ENCODE results near the gene KLC1. TPM values are rescaled to one million over a fixed set of nuclear protein-coding genes. Genes with fewer than 3 reads are reported as not detected.

The KLC1 gene
- total RNA-seq, 1 donor from 2014 or later = 238 TPM

GRCh38 chr14:103697603-103698379, 68.8 kb downstream of the KLC1 start:
- Histone ChIP-seq H3K36me3 (ENCODE audit: insufficient read depth, low read length) (peaks cover 19% of the 10 kb centered on the region), H3K27me3 (ENCODE audit: insufficient read depth, low read length) (no peaks in the 10 kb centered on the region), H3K27ac (ENCODE audit: low read depth, low read length) (no peak overlapping the region), H3K4me3 (ENCODE audit: insufficient read depth, low read depth, low read length) (no peak overlapping the region), H3K9me3 (ENCODE audit: insufficient read depth, low read depth, low read length) (no peaks in the 10 kb centered on the region), H3K4me1 (ENCODE audit: insufficient read depth, low read length) (peaks cover 17% of the 10 kb centered on the region), H3K4me2 (ENCODE audit: low read length) (no peak overlapping the region), H2AFZ (ENCODE audit: low read depth, low read length) (no peak overlapping the region), H3K9ac (ENCODE audit: low read length) (no peak overlapping the region), H3K79me2 (ENCODE audit: insufficient read depth, low read length) (peaks cover 68% of the 10 kb centered on the region), H4K20me1 (ENCODE audit: insufficient read depth, low read length) (peaks cover 76% of the 10 kb centered on the region)
- Mint-ChIP-seq H3K4me3 (ENCODE audit: unreplicated experiment) (no peak overlapping the region), H3K9me3 (ENCODE audit: unreplicated experiment) (no peaks in the 10 kb centered on the region), H3K4me1 (ENCODE audit: low read depth, unreplicated experiment) (peaks cover 14% of the 10 kb centered on the region), H3K36me3 (ENCODE audit: low read depth, unreplicated experiment) (peaks cover 3% of the 10 kb centered on the region), H3K27ac (ENCODE audit: unreplicated experiment) (no peak overlapping the region), H3K27me3 (ENCODE audit: low read depth, unreplicated experiment) (no peaks in the 10 kb centered on the region)
- TF ChIP-seq EZH2 (IDR thresholded peaks at IDR 0.05; ENCODE audit: insufficient read depth, low read length) (no peak), CTCF (IDR thresholded peaks at IDR 0.05; ENCODE audit: insufficient read depth, low read depth, low read length) (no peak)
- no peak for FAIRE-seq
- DNase-seq (ENCODE audit: low read depth) = no peak

DNA sequence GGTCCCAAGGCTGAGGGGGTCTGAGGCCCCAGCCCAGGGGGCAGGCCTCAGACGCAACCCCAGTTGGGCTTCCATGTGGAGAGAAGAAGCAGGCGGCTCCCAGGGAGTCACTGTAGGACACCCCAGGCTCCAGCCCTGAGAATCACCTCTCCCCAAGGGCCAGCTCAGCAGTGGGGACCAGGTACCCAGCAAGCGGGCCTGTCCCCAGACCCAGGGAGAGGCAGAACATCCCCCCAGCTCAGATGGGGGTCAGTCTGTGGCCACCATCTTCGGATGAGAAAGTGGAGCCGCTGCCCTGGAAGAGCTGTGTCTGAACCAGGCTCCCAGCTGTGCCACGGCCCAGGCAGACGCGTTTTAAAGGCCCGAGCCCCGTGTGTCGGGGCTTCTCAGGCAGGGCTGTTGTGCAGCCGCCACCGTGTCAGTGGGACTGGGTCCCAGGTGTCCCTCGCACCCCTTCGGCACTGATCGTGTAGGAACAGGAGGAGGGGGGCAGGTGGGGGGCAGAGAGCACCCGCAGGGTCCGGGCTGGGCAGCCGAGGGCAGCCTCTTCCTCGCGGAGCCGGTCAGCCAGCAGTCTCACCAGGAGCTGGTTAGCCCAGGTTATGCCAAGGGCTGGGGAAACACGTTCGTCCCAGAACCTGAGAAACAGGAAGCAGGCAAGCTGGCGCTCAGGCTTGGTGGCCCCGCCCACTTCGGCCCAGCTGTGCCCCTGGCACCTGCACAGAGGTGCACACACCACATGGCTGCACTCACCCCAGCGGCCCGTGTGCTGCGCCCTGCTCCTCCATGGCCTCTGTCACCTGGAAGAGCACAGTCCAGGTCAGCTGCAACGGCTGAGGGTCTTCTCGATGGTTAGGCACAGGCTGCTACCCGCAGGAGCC, 69.6 kb downstream of the KLC1 start:
- peaks cover 23% of the 10 kb centered on the region for H3K4me1 ChIP-seq (ENCODE audit: insufficient read depth, low read length)
- no peaks in the 10 kb centered on the region for H3K27me3 ChIP-seq (ENCODE audit: insufficient read depth, low read length)
- no peak for FAIRE-seq
- H3K4me3 ChIP-seq (ENCODE audit: insufficient read depth, low read depth, low read length) = no peak overlapping the region
- H3K9me3 ChIP-seq (ENCODE audit: insufficient read depth, low read depth, low read length) = no peaks in the 10 kb centered on the region
- Mint-ChIP-seq H3K4me1 (ENCODE audit: low read depth, unreplicated experiment) (peaks cover 14% of the 10 kb centered on the region), H3K27ac (ENCODE audit: unreplicated experiment) (no peak overlapping the region), H3K9me3 (ENCODE audit: unreplicated experiment) (no peaks in the 10 kb centered on the region), H3K27me3 (ENCODE audit: low read depth, unreplicated experiment) (no peaks in the 10 kb centered on the region), H3K4me3 (ENCODE audit: unreplicated experiment) (no peak overlapping the region), H3K36me3 (ENCODE audit: low read depth, unreplicated experiment) (peaks cover 3% of the 10 kb centered on the region)
- no peak overlapping the region for H2AFZ ChIP-seq (ENCODE audit: low read depth, low read length)
- H3K27ac ChIP-seq (ENCODE audit: low read depth, low read length) = no peak overlapping the region
- TF ChIP-seq EZH2 (IDR thresholded peaks at IDR 0.05; ENCODE audit: insufficient read depth, low read length) (no peak), CTCF (IDR thresholded peaks at IDR 0.05; ENCODE audit: insufficient read depth, low read depth, low read length) (no peak)
- no peak for DNase-seq (ENCODE audit: low read depth)
- peaks cover 14% of the 10 kb centered on the region for H3K36me3 ChIP-seq (ENCODE audit: insufficient read depth, low read length)
- H3K9ac ChIP-seq (ENCODE audit: low read length) = no peak overlapping the region
- H4K20me1 ChIP-seq (ENCODE audit: insufficient read depth, low read length) = peaks cover 72% of the 10 kb centered on the region
- H3K79me2 ChIP-seq (ENCODE audit: insufficient read depth, low read length) = peaks cover 60% of the 10 kb centered on the region
- H3K4me2 ChIP-seq (ENCODE audit: low read length) = no peak overlapping the region
